Osteoblast (primary cell): ENCODE results near the gene VPS51. TPM values are rescaled to one million over a fixed set of nuclear protein-coding genes. Genes with fewer than 3 reads are reported as not detected.
A peak's percentile ranks its signal among the peaks of the same experiment; 100 is the strongest.

Experiments
- DNase-seq: peaks from one replicate; pipeline ENCODE4 v3.0.0; 2011; ENCODE audit warnings: low spot score, mixed read lengths; ENCODE audit not compliant: insufficient read length; ENCODE audit errors: missing footprints
- H2AFZ ChIP-seq: 2 replicates; pipeline ENCODE4 v1.6.0; 2011; ENCODE audit warnings: mild to moderate bottlenecking, low read length
- H3K27ac ChIP-seq: 2 replicates; pipeline ENCODE4 v1.5.1; 2011; ENCODE audit warnings: mild to moderate bottlenecking, low read depth, low read length, moderate library complexity
- H3K27me3 ChIP-seq: 2 replicates; pipeline ENCODE4 v1.6.0; 2012; ENCODE audit warnings: mild to moderate bottlenecking, control low read depth, inconsistent platforms, low read length, moderate library complexity; ENCODE audit not compliant: insufficient read depth
- H3K36me3 ChIP-seq: 2 replicates; pipeline ENCODE4 v1.5.1; 2011; ENCODE audit warnings: mild to moderate bottlenecking, low read length, control low read depth, moderate library complexity; ENCODE audit not compliant: insufficient read depth
- H3K4me1 ChIP-seq: 2 replicates; pipeline ENCODE4 v1.5.1; 2011; ENCODE audit warnings: mild to moderate bottlenecking, low read length, control low read depth, moderate library complexity; ENCODE audit not compliant: insufficient read depth
- H3K4me2 ChIP-seq: 2 replicates; pipeline ENCODE4 v1.6.0; 2011; ENCODE audit warnings: mild to moderate bottlenecking, low read length; ENCODE audit not compliant: insufficient read depth
- H3K4me3 ChIP-seq: fragments of 200-600 bp; sonication (generic); 3 replicates; pipeline ENCODE4 v1.5.1; 2012; ENCODE audit warnings: mild to moderate bottlenecking, low read length, inconsistent platforms; ENCODE audit not compliant: insufficient read depth
- H3K79me2 ChIP-seq: 2 replicates; pipeline ENCODE4 v1.6.0; 2012; ENCODE audit warnings: mild to moderate bottlenecking, low read length, control low read depth, inconsistent platforms; ENCODE audit not compliant: insufficient read depth
- H3K9me3 ChIP-seq: 2 replicates; pipeline ENCODE4 v1.5.1; 2011; ENCODE audit warnings: low read depth, low read length, control low read depth
- H4K20me1 ChIP-seq: 2 replicates; pipeline ENCODE4 v1.6.0; 2012; ENCODE audit warnings: mild to moderate bottlenecking, low read length, control low read depth; ENCODE audit not compliant: insufficient read depth
- CTCF ChIP-seq: IDR thresholded peaks from 2 replicates; pipeline ENCODE4 v1.5.1; 2011; ENCODE audit warnings: mild to moderate bottlenecking, low read depth, low read length, moderate library complexity; ENCODE audit errors: extremely low read depth
- total RNA-seq: library from RNA; depleted of rRNA; stranded (reverse); fragments of >200 nt; gene quantifications from 2 replicates; pipeline ENCODE4 v1.2.3, GENCODE V29; 2012

VPS51 gene
- total RNA-seq, 1 donor = 153 TPM

- Histone ChIP-seq H3K27me3 (no peaks in the 10 kb centered on the region), H2AFZ (peak overlapping the region; percentile 93), H3K4me2 (peak overlapping the region; percentile 85), H3K36me3 (peaks cover 26% of the 10 kb centered on the region), H3K79me2 (peaks cover 49% of the 10 kb centered on the region), H4K20me1 (peaks cover 32% of the 10 kb centered on the region), H3K9me3 (no peaks in the 10 kb centered on the region), H3K27ac (peak overlapping the region; percentile 99), H3K4me1 (peaks cover 18% of the 10 kb centered on the region), H3K4me3 (peak overlapping the region; percentile 96)
- DNase-seq = peak; percentile 98
- TF ChIP-seq CTCF = no peak
These were observed 39.1 kb downstream of the VPS51 start for GRCh38 chr11:65134952-65135632.

GRCh38 chr11:65135633-65136145 is 39.7 kb downstream of the VPS51 start:
- H2AFZ ChIP-seq = peak overlapping the region; percentile 78
- no peaks in the 10 kb centered on the region for H3K9me3 ChIP-seq
- H3K27ac ChIP-seq = peak overlapping the region; percentile 99
- H3K36me3 ChIP-seq = peaks cover 22% of the 10 kb centered on the region
- no peaks in the 10 kb centered on the region for H3K27me3 ChIP-seq
- TF ChIP-seq CTCF = no peak
- peaks cover 45% of the 10 kb centered on the region for H3K79me2 ChIP-seq
- DNase-seq = no peak
- peak overlapping the region; percentile 96 for H3K4me3 ChIP-seq
- peaks cover 18% of the 10 kb centered on the region for H3K4me1 ChIP-seq
- peak overlapping the region; percentile 85 for H3K4me2 ChIP-seq
- H4K20me1 ChIP-seq = peaks cover 31% of the 10 kb centered on the region

- Histone ChIP-seq H3K36me3 (peaks cover 13% of the 10 kb centered on the region), H3K9me3 (no peaks in the 10 kb centered on the region), H3K4me1 (peaks cover 18% of the 10 kb centered on the region), H3K79me2 (peaks cover 36% of the 10 kb centered on the region), H3K27me3 (peaks cover 6% of the 10 kb centered on the region), H3K4me2 (no peak overlapping the region), H3K27ac (no peak overlapping the region), H4K20me1 (peaks cover 23% of the 10 kb centered on the region), H3K4me3 (no peak overlapping the region), H2AFZ (no peak overlapping the region)
- TF ChIP-seq CTCF = no peak
- no peak for DNase-seq
These were observed 40.6 kb downstream of the VPS51 start for GRCh38 chr11:65136515-65137096.

- no peaks in the 10 kb centered on the region for H3K36me3 ChIP-seq
- no peak overlapping the region for H3K27ac ChIP-seq
- H2AFZ ChIP-seq = no peak overlapping the region
- no peak overlapping the region for H3K4me3 ChIP-seq
- DNase-seq = no peak
- TF ChIP-seq CTCF = no peak
- H3K4me2 ChIP-seq = no peak overlapping the region
- H3K9me3 ChIP-seq = no peaks in the 10 kb centered on the region
- no peaks in the 10 kb centered on the region for H4K20me1 ChIP-seq
- H3K79me2 ChIP-seq = no peaks in the 10 kb centered on the region
- H3K27me3 ChIP-seq = peaks cover 22% of the 10 kb centered on the region
- no peaks in the 10 kb centered on the region for H3K4me1 ChIP-seq
These were observed 46.0 kb downstream of the VPS51 start for GRCh38 chr11:65141896-65142494.
